ENCODE data around the gene ATP1B1.

DNA sequence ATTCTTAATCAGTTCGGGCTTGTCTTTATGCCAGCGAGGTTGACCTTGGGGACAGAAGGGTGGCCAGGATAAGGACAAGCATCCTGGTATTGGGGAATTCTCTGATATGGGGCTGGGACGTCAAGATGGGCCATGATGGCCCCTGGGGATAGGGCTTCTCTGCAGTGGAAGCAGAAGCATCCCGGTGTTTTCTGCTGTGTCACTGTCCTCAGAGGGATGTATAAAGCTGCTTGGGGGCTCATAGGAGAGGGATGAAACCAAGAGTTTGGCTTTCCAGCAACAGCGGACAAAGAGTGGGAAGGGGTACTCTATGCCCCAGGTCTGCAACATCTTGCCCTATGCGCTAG lies 1.4 kb upstream of the ATP1B1 start:
- TF ChIP-seq CTCF (IDR thresholded peaks at IDR 0.05) (no peak), EZH2 (IDR thresholded peaks at IDR 0.05) (no peak), EZH2phosphoT487 (IDR thresholded peaks at IDR 0.05) (no peak)
